Measurements from ENCODE around the gene SPTBN1.
"Not testable (repeated sequence)": the region's sequence is repeated elsewhere in the genome, so short reads cannot be mapped to it uniquely, and the experiment has no call there.

DNA sequence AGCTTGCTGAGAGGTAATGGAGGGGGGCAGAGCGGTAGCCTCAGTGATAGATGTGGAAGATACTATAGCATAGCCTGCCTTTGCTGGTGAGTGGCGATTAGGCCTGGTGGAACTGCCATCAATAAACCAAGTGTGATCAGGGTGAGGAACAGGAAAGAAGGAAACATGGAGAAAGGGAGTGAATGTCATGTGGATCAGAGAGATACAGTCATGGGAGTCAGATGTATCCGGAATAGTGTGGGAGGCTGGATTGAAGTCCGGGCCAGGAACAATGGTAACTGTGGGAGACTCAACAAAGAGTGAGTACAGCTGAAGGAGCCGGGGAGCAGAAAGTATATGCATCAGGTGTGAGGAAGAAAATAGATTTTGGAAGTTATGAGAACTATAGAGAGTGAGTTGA is 52.9 kb downstream of the SPTBN1 start:
- TF ChIP-seq, protein P1, sequence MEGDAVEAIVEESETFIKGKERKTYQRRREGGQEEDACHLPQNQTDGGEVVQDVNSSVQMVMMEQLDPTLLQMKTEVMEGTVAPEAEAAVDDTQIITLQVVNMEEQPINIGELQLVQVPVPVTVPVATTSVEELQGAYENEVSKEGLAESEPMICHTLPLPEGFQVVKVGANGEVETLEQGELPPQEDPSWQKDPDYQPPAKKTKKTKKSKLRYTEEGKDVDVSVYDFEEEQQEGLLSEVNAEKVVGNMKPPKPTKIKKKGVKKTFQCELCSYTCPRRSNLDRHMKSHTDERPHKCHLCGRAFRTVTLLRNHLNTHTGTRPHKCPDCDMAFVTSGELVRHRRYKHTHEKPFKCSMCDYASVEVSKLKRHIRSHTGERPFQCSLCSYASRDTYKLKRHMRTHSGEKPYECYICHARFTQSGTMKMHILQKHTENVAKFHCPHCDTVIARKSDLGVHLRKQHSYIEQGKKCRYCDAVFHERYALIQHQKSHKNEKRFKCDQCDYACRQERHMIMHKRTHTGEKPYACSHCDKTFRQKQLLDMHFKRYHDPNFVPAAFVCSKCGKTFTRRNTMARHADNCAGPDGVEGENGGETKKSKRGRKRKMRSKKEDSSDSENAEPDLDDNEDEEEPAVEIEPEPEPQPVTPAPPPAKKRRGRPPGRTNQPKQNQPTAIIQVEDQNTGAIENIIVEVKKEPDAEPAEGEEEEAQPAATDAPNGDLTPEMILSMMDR (IDR thresholded peaks at IDR 0.05; ENCODE audit: low read length), result not testable (repeated sequence)
- TF ChIP-seq EZH2 (IDR thresholded peaks at IDR 0.05; ENCODE audit: borderline replicate concordance, low read length), result not testable (repeated sequence)

All from OCI-LY1 (cell line).